ENCODE results near the gene MYO5B. TPM values are rescaled to one million over a fixed set of nuclear protein-coding genes. Genes with fewer than 3 reads are reported as not detected.

Gene MYO5B
- total and polyA plus RNA-seq, 8 donors, result 9.0 to 25.5 (median 12.1) TPM

- intact Hi-C loops (cut with DNase I), result no loop called here
- ATAC-seq, result no peak
Observed at GRCh38 chr18:49988101-49988500, 206.8 kb downstream of the MYO5B start.

GRCh38 chr18:49985236-49985635 lies 209.7 kb downstream of the MYO5B start:
- no peak for DNase-seq
- Histone ChIP-seq H3K27me3 (no peaks in the 10 kb centered on the region), H3K4me3 (no peak overlapping the region), H3K9me3 (no peaks in the 10 kb centered on the region), H3K4me1 (no peaks in the 10 kb centered on the region), H3K36me3 (no peaks in the 10 kb centered on the region), H3K27ac (no peak overlapping the region)
- intact Hi-C loops (cut with DNase I), result no loop called here
- ATAC-seq, result no peak
- no peak for TF ChIP-seq CTCF (IDR thresholded peaks at IDR 0.05)

More at GRCh38 chr18:49988101-49988500, 206.8 kb downstream of the MYO5B start:
- Histone ChIP-seq H3K9me3 (no peaks in the 10 kb centered on the region), H3K27me3 (no peaks in the 10 kb centered on the region), H3K4me1 (no peaks in the 10 kb centered on the region), H3K27ac (no peak overlapping the region), H3K36me3 (no peaks in the 10 kb centered on the region), H3K4me3 (no peak overlapping the region)
- no peak for TF ChIP-seq CTCF (IDR thresholded peaks at IDR 0.05)
- DNase-seq, result no peak

GRCh38 chr18:49980896-49981295 lies 214.1 kb downstream of the MYO5B start:
- DNase-seq, result peak in 1 of 4 donors; percentile 40
- no peaks in the 10 kb centered on the region for H3K4me1 ChIP-seq
- H3K27ac ChIP-seq, result no peak overlapping the region
- intact Hi-C loops (cut with DNase I), result no loop called here
- ATAC-seq, result no peak
- no peaks in the 10 kb centered on the region for H3K27me3 ChIP-seq
- no peaks in the 10 kb centered on the region for H3K36me3 ChIP-seq
- H3K9me3 ChIP-seq, result no peaks in the 10 kb centered on the region
- no peak overlapping the region for H3K4me3 ChIP-seq
- no peak for TF ChIP-seq CTCF (IDR thresholded peaks at IDR 0.05)

GRCh38 chr18:49976795-49977560 lies 218.0 kb downstream of the MYO5B start:
- ATAC-seq, result peak; percentile 56
- H3K4me1 ChIP-seq, result no peaks in the 10 kb centered on the region
- no peaks in the 10 kb centered on the region for H3K27me3 ChIP-seq
- TF ChIP-seq CTCF (IDR thresholded peaks at IDR 0.05), result no peak
- intact Hi-C loops (cut with DNase I), result no loop called here
- peak in 1 of 4 donors; percentile 26 for DNase-seq
- H3K4me3 ChIP-seq, result no peak overlapping the region
- H3K36me3 ChIP-seq, result peaks cover 0 to 2% of the 10 kb centered on the region in 2 donors
- H3K27ac ChIP-seq, result no peak overlapping the region
- H3K9me3 ChIP-seq, result no peaks in the 10 kb centered on the region

GRCh38 chr18:49976001-49976400 lies 218.9 kb downstream of the MYO5B start:
- Histone ChIP-seq H3K4me3 (no peak overlapping the region), H3K27me3 (no peaks in the 10 kb centered on the region), H3K9me3 (no peaks in the 10 kb centered on the region), H3K36me3 (peaks cover 0 to 2% of the 10 kb centered on the region in 2 donors), H3K27ac (no peak overlapping the region), H3K4me1 (no peaks in the 10 kb centered on the region)
- no peak for ATAC-seq
- intact Hi-C loops (cut with DNase I), result no loop called here
- no peak for TF ChIP-seq CTCF (IDR thresholded peaks at IDR 0.05)
- DNase-seq, result no peak
